Tibial artery (tissue), 4 donors: ENCODE data around the gene UBXN10.
A peak's percentile ranks its signal among the peaks of the same experiment; 100 is the strongest.

ENCODE experiments used
- DNase-seq, 2 donors: peaks; one replicate each; pipeline ENCODE4 v3.0.0-alpha.2; 2019
- H3K27ac ChIP-seq, 2 donors: fragments of 200-600 bp; sonication (generic) in 1 of 2; 1 replicate in 1 of 2; 2 replicates in 1 of 2; pipeline ENCODE4 v1.5.1; 2018 to 2019; ENCODE audit warnings: mild to moderate bottlenecking in 1 of 2
- H3K27me3 ChIP-seq, 2 donors: fragments of 200-600 bp; sonication (generic) in 1 of 2; one replicate each; pipeline versions ENCODE4 v1.5.1 to v1.6.0; 2016 to 2019
- H3K36me3 ChIP-seq, 3 donors: fragments of 200-600 bp; sonication (generic) in 2 of 3; one replicate each; pipeline ENCODE4 v1.5.1; 2016 to 2019; ENCODE audit warnings: mild to moderate bottlenecking in 2 of 3
- H3K4me1 ChIP-seq, 4 donors: fragments of 200-600 bp; sonication (generic) in 2 of 4; 1 replicate in 3 of 4; 2 replicates in 1 of 4; pipeline ENCODE4 v1.5.1; 2016 to 2019
- H3K4me3 ChIP-seq, 2 donors: fragments of 200-600 bp; sonication (generic) in 1 of 2; 1 replicate in 1 of 2; 2 replicates in 1 of 2; pipeline ENCODE4 v1.5.1; 2018 to 2019; ENCODE audit warnings: mild to moderate bottlenecking in 2 of 2
- H3K9me3 ChIP-seq, 3 donors: fragments of 200-600 bp; sonication (generic) in 1 of 3; one replicate each; pipeline ENCODE4 v1.5.1; 2016 to 2019
- CTCF ChIP-seq, 2 experiments: fragments of 200-600 bp in 1 of 2; fragments of 450-650 bp in 1 of 2; IDR thresholded peaks; one replicate each; pipeline ENCODE4 v1.5.1; 2017 to 2019; ENCODE audit warnings: antibody characterized with exemption in 2 of 2, mild to moderate bottlenecking in 1 of 2, moderate library complexity in 1 of 2
- intact Hi-C: fragments of 100-400 bp; cut with DNase I; formaldehyde crosslinking; loops from one replicate; pipeline ENCODE4 v1.15.0; 2023; ENCODE audit warnings: low total_unique reads

Gene UBXN10

GRCh38 chr1:20190256-20191160, 4.6 kb downstream of the UBXN10 start:
- Histone ChIP-seq H3K9me3 (no peaks in the 10 kb centered on the region), H3K27me3 (peaks cover 0 to 86% of the 10 kb centered on the region in 2 donors), H3K36me3 (no peaks in the 10 kb centered on the region), H3K4me1 (peaks cover 0 to 16% (median 6%) of the 10 kb centered on the region in 4 donors), H3K4me3 (no peak overlapping the region), H3K27ac (no peak overlapping the region)
- no peak for DNase-seq
- TF ChIP-seq CTCF (IDR thresholded peaks at IDR 0.05), result no peak
- intact Hi-C loops, result no loop called here

GRCh38 chr1:20191266-20191825, 5.5 kb downstream of the UBXN10 start:
- peaks cover 0 to 8% (median under 1%) of the 10 kb centered on the region in 4 donors for H3K4me1 ChIP-seq
- no peak overlapping the region for H3K4me3 ChIP-seq
- no peaks in the 10 kb centered on the region for H3K36me3 ChIP-seq
- intact Hi-C loops, result no loop called here
- no peaks in the 10 kb centered on the region for H3K9me3 ChIP-seq
- H3K27me3 ChIP-seq, result peaks cover 0 to 82% of the 10 kb centered on the region in 2 donors
- DNase-seq, result peak in 1 of 2 donors; percentile 42
- TF ChIP-seq CTCF (IDR thresholded peaks at IDR 0.05), result no peak
- no peak overlapping the region for H3K27ac ChIP-seq

- peaks cover 0 to 76% of the 10 kb centered on the region in 2 donors for H3K27me3 ChIP-seq
- no peak overlapping the region for H3K27ac ChIP-seq
Measured at GRCh38 chr1:20192364-20192763, 6.5 kb downstream of the UBXN10 start.

GRCh38 chr1:20192871-20193411, 7.0 kb downstream of the UBXN10 start:
- Histone ChIP-seq H3K4me1 (no peaks in the 10 kb centered on the region), H3K9me3 (no peaks in the 10 kb centered on the region), H3K36me3 (no peaks in the 10 kb centered on the region), H3K27ac (no peak overlapping the region), H3K27me3 (peaks cover 0 to 72% of the 10 kb centered on the region in 2 donors), H3K4me3 (no peak overlapping the region)
- DNase-seq, result no peak
- TF ChIP-seq CTCF (IDR thresholded peaks at IDR 0.05), result no peak
- intact Hi-C loops, result no loop called here

More at GRCh38 chr1:20192364-20192763, 6.5 kb downstream of the UBXN10 start:
- no peaks in the 10 kb centered on the region for H3K9me3 ChIP-seq
- H3K36me3 ChIP-seq, result no peaks in the 10 kb centered on the region
- TF ChIP-seq CTCF (IDR thresholded peaks at IDR 0.05), result no peak
- H3K4me1 ChIP-seq, result peaks cover 0 to under 1% (median 0%) of the 10 kb centered on the region in 4 donors
- intact Hi-C loops, result no loop called here
- DNase-seq, result no peak
- no peak overlapping the region for H3K4me3 ChIP-seq

- H3K27me3 ChIP-seq, result peaks cover 0 to 65% of the 10 kb centered on the region in 2 donors
- intact Hi-C loops, result no loop called here
- H3K9me3 ChIP-seq, result no peaks in the 10 kb centered on the region
- no peak for DNase-seq
- no peak for TF ChIP-seq CTCF (IDR thresholded peaks at IDR 0.05)
- H3K36me3 ChIP-seq, result no peaks in the 10 kb centered on the region
- no peaks in the 10 kb centered on the region for H3K4me1 ChIP-seq
- H3K4me3 ChIP-seq, result no peak overlapping the region
- no peak overlapping the region for H3K27ac ChIP-seq
Measured at GRCh38 chr1:20194224-20194623, 8.3 kb downstream of the UBXN10 start.
